Hepatocyte (in vitro differentiated cells): ENCODE results near the gene CYP27B1. TPM values are rescaled to one million over a fixed set of nuclear protein-coding genes. Genes with fewer than 3 reads are reported as not detected.
A peak's percentile ranks its signal among the peaks of the same experiment; 100 is the strongest.

Experiments used
- DNase-seq: peaks from one replicate; pipeline ENCODE4 v3.0.0-alpha.2; 2016; ENCODE audit warnings: low spot score
- H2AFZ ChIP-seq: fragments of 200-600 bp; sonication (generic); 2 replicates; pipeline ENCODE4 v1.6.0; 2016; ENCODE audit warnings: antibody characterized with exemption, mild to moderate bottlenecking
- H3K27ac ChIP-seq: fragments of 200-600 bp; sonication (generic); 2 replicates; pipeline ENCODE4 v1.5.1; 2016; ENCODE audit warnings: mild to moderate bottlenecking
- H3K27me3 ChIP-seq: fragments of 200-600 bp; sonication (generic); 2 replicates; pipeline ENCODE4 v1.6.1; 2016
- H3K36me3 ChIP-seq: fragments of 200-600 bp; sonication (generic); replicated peaks from 2 replicates; pipeline ENCODE4 v1.5.1; 2016; ENCODE audit warnings: low read depth; ENCODE audit not compliant: insufficient read depth
- H3K4me1 ChIP-seq: fragments of 200-600 bp; sonication (generic); 2 replicates; pipeline ENCODE4 v1.5.1; 2016; ENCODE audit warnings: mild to moderate bottlenecking, moderate library complexity; ENCODE audit not compliant: insufficient read depth
- H3K4me2 ChIP-seq: fragments of 200-600 bp; sonication (generic); 2 replicates; pipeline ENCODE4 v1.6.0; 2016
- H3K4me3 ChIP-seq: fragments of 200-600 bp; sonication (generic); 2 replicates; pipeline ENCODE4 v1.5.1; 2016; ENCODE audit warnings: mild to moderate bottlenecking
- H3K79me2 ChIP-seq: fragments of 200-600 bp; sonication (generic); 2 replicates; pipeline ENCODE4 v1.6.0; 2017; ENCODE audit warnings: mild to moderate bottlenecking
- H3K9me2 ChIP-seq: fragments of 200-600 bp; sonication (generic); replicated peaks from 2 replicates; pipeline ENCODE4 v1.6.0; 2017; ENCODE audit warnings: mild to moderate bottlenecking; ENCODE audit not compliant: insufficient read depth
- H3K9me3 ChIP-seq: fragments of 200-600 bp; sonication (generic); 2 replicates; pipeline ENCODE4 v1.5.1; 2016; ENCODE audit warnings: low read depth, mild to moderate bottlenecking
- H4K20me1 ChIP-seq: fragments of 200-600 bp; sonication (generic); 2 replicates; pipeline ENCODE4 v1.6.0; 2016; ENCODE audit warnings: mild to moderate bottlenecking; ENCODE audit not compliant: insufficient read depth, poor library complexity, severe bottlenecking
- CTCF ChIP-seq: fragments of 200-600 bp; sonication (generic); IDR thresholded peaks from 2 replicates; pipeline ENCODE4 v1.5.1; 2016; ENCODE audit warnings: antibody characterized with exemption, mild to moderate bottlenecking; ENCODE audit not compliant: poor library complexity
- EZH2 ChIP-seq: fragments of 200-600 bp; sonication (generic); IDR thresholded peaks from 2 replicates; pipeline ENCODE4 v1.6.1; 2016; ENCODE audit warnings: antibody characterized with exemption, mild to moderate bottlenecking, borderline replicate concordance
- EZH2phosphoT487 ChIP-seq: fragments of 200-600 bp; sonication (generic); IDR thresholded peaks from one replicate; pipeline ENCODE4 v1.6.1; 2018; ENCODE audit warnings: antibody characterized with exemption, mild to moderate bottlenecking, low read depth, moderate library complexity; ENCODE audit not compliant: unreplicated experiment, severe bottlenecking
- WGBS: methylation state at CpG from one replicate; pipeline ENCODE4 v1.1.6; 2016; ENCODE audit warnings: low lambda C conversion rate; ENCODE audit errors: missing lambda C conversion rate; 5-methylcytosine and 5-hydroxymethylcytosine counted together
- polyA plus RNA-seq: library from polyadenylated mRNA; unstranded; fragments of >200 nt; fragmentation: Nextera tagmentation; extraction: Ambion mirVana; gene quantifications from 2 replicates; pipeline ENCODE4 v1.2.1, GENCODE V29; 2016
- total RNA-seq: library from RNA; depleted of rRNA; stranded (reverse); fragments of >200 nt; gene quantifications from 2 replicates; pipeline ENCODE4 v1.2.3, GENCODE V29; 2014

The CYP27B1 gene
- total and polyA plus RNA-seq, 2 experiments from 2014 or later = 0.23 to 2.3 TPM

- no peaks in the 10 kb centered on the region for H3K9me2 ChIP-seq
- no peak overlapping the region for H2AFZ ChIP-seq
- peak overlapping the region; percentile 96 for H3K4me2 ChIP-seq
- H3K27ac ChIP-seq = no peak overlapping the region
- no peak for DNase-seq
- no peaks in the 10 kb centered on the region for H3K9me3 ChIP-seq
- peaks cover 6% of the 10 kb centered on the region for H4K20me1 ChIP-seq
- H3K4me3 ChIP-seq = no peak overlapping the region
- 77% methylated on average over 6 of the region's 6 CpGs for WGBS
- peaks cover 53% of the 10 kb centered on the region for H3K27me3 ChIP-seq
- TF ChIP-seq EZH2 (no peak), EZH2phosphoT487 (no peak)
- no peaks in the 10 kb centered on the region for H3K79me2 ChIP-seq
- H3K4me1 ChIP-seq = peaks cover 28% of the 10 kb centered on the region
- no peaks in the 10 kb centered on the region for H3K36me3 ChIP-seq
These were observed 2.8 kb downstream of the CYP27B1 start for GRCh38 chr12:57763881-57764661.

GRCh38 chr12:57762463-57762862, 4.4 kb downstream of the CYP27B1 start:
- Histone ChIP-seq H3K4me2 (no peak overlapping the region), H3K4me1 (peaks cover 28% of the 10 kb centered on the region), H4K20me1 (peaks cover 6% of the 10 kb centered on the region), H2AFZ (no peak overlapping the region), H3K4me3 (no peak overlapping the region), H3K27me3 (peaks cover 48% of the 10 kb centered on the region), H3K9me2 (no peaks in the 10 kb centered on the region), H3K79me2 (peaks cover 2% of the 10 kb centered on the region), H3K27ac (no peak overlapping the region), H3K9me3 (no peaks in the 10 kb centered on the region), H3K36me3 (no peaks in the 10 kb centered on the region)
- 83% methylated on average over 2 of the region's 2 CpGs for WGBS
- no peak for TF ChIP-seq EZH2
- no peak for TF ChIP-seq EZH2phosphoT487
- no peak for TF ChIP-seq CTCF
- DNase-seq = no peak

DNA sequence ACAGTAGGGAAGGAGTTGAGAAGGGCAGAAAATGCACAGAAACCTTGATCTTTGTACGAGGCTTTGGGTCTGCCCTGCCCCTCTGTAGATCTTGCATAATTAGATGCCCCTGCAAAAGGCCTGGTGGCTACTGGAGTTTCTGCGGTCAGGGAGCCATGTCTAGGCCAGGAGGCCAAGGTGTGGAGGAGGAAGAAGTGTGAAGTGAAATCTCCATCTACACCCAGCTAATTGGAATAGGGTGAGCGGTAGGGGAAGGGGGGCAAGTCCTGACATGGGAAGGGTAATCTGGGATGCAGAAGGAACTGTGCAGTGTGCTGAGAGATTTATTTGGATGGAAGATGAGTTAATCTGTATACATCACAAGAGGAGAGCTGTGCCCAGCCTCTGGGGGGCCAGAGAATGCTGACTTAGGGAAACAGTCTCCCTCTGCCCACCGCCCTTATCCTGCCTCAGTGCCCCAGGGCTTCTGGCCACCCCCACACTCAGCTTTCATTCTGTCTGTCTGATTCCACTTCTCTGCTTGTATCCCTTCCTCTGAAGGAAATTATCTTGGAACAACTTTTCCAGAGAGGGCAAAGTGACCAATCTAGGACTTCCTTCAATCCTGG, 5.4 kb downstream of the CYP27B1 start:
- no peak for TF ChIP-seq EZH2phosphoT487
- no peak for TF ChIP-seq EZH2
- no peak for TF ChIP-seq CTCF
- H3K9me2 ChIP-seq = no peaks in the 10 kb centered on the region
- H2AFZ ChIP-seq = no peak overlapping the region
- DNase-seq = no peak
- H3K36me3 ChIP-seq = no peaks in the 10 kb centered on the region
- H3K4me1 ChIP-seq = peaks cover 19% of the 10 kb centered on the region
- peaks cover 7% of the 10 kb centered on the region for H4K20me1 ChIP-seq
- H3K27ac ChIP-seq = no peak overlapping the region
- peaks cover 38% of the 10 kb centered on the region for H3K27me3 ChIP-seq
- no peak overlapping the region for H3K4me3 ChIP-seq
- H3K9me3 ChIP-seq = no peaks in the 10 kb centered on the region
- no peak overlapping the region for H3K4me2 ChIP-seq
- 86% methylated on average over 4 of the region's 4 CpGs for WGBS
- peaks cover 8% of the 10 kb centered on the region for H3K79me2 ChIP-seq

- Histone ChIP-seq H3K36me3 (no peaks in the 10 kb centered on the region), H3K79me2 (peaks cover 8% of the 10 kb centered on the region), H3K9me3 (no peaks in the 10 kb centered on the region), H3K4me2 (no peak overlapping the region), H3K4me3 (no peak overlapping the region), H3K27ac (no peak overlapping the region), H2AFZ (no peak overlapping the region), H4K20me1 (peaks cover 9% of the 10 kb centered on the region), H3K27me3 (peaks cover 28% of the 10 kb centered on the region), H3K9me2 (no peaks in the 10 kb centered on the region), H3K4me1 (peaks cover 9% of the 10 kb centered on the region)
- no peak for TF ChIP-seq EZH2phosphoT487
- no peak for TF ChIP-seq CTCF
- TF ChIP-seq EZH2 = no peak
- 87% methylated on average over 3 of the region's 3 CpGs for WGBS
- no peak for DNase-seq
These were observed 6.4 kb downstream of the CYP27B1 start for GRCh38 chr12:57760347-57760982.
